Measurements from ENCODE around the gene GNE. TPM values are rescaled to one million over a fixed set of nuclear protein-coding genes. Genes with fewer than 3 reads are reported as not detected.
"Not testable (repeated sequence)": the region's sequence is repeated elsewhere in the genome, so short reads cannot be mapped to it uniquely, and the experiment has no call there.

GNE gene
- polyA plus RNA-seq, 1 donor from 2014 or later: 6.3 TPM

GRCh38 chr9:36207546-36208012 is 50.7 kb downstream of the GNE start:
- H3K4me3 Mint-ChIP-seq: no peak overlapping the region
- H3K4me1 Mint-ChIP-seq: peaks cover 5 to 8% (median 5%) of the 10 kb centered on the region in 3 donors
- H3K27ac Mint-ChIP-seq: no peak overlapping the region
- peaks cover 2% of the 10 kb centered on the region for H3K36me3 Mint-ChIP-seq
- H3K9me3 Mint-ChIP-seq: no peaks in the 10 kb centered on the region
- H3K27me3 Mint-ChIP-seq: no peaks in the 10 kb centered on the region

- Mint-ChIP-seq H3K9me3 (no peaks in the 10 kb centered on the region), H3K27ac (no peak overlapping the region), H3K4me1 (peaks cover 5 to 8% (median 5%) of the 10 kb centered on the region in 3 donors), H3K36me3 (peaks cover 2% of the 10 kb centered on the region), H3K27me3 (no peaks in the 10 kb centered on the region), H3K4me3 (no peak overlapping the region)
These were observed 51.2 kb downstream of the GNE start for GRCh38 chr9:36207016-36207415.

- H3K36me3 Mint-ChIP-seq: no peaks in the 10 kb centered on the region
- no peak overlapping the region for H3K4me3 Mint-ChIP-seq
- H3K9me3 Mint-ChIP-seq: no peaks in the 10 kb centered on the region
- H3K27ac Mint-ChIP-seq: no peak overlapping the region
- no peaks in the 10 kb centered on the region for H3K27me3 Mint-ChIP-seq
- peaks cover 5 to 8% (median 5%) of the 10 kb centered on the region in 3 donors for H3K4me1 Mint-ChIP-seq
These were observed 53.2 kb downstream of the GNE start for GRCh38 chr9:36204906-36205547.

GRCh38 chr9:36194326-36195000 is 63.8 kb downstream of the GNE start:
- Mint-ChIP-seq H3K27ac (peak overlapping the region; percentile 10 to 79 (median 64)), H3K9me3 (no peaks in the 10 kb centered on the region), H3K4me1 (peaks cover 35 to 45% (median 44%) of the 10 kb centered on the region in 3 donors), H3K4me3 (peak overlapping the region in 1 of 4 donors; percentile 47), H3K36me3 (no peaks in the 10 kb centered on the region), H3K27me3 (no peaks in the 10 kb centered on the region)

GRCh38 chr9:36193023-36193422 is 65.2 kb downstream of the GNE start:
- Mint-ChIP-seq H3K4me3 (peak overlapping the region; percentile 7 to 92 (median 82)), H3K27me3 (no peaks in the 10 kb centered on the region), H3K9me3 (no peaks in the 10 kb centered on the region), H3K4me1 (peaks cover 36 to 45% (median 44%) of the 10 kb centered on the region in 3 donors), H3K27ac (peak overlapping the region in 1 of 3 donors; percentile 51), H3K36me3 (no peaks in the 10 kb centered on the region)

GRCh38 chr9:36192196-36192595 is 66.1 kb downstream of the GNE start:
- H3K27ac Mint-ChIP-seq: peak overlapping the region in 2 of 3 donors; percentile 18 to 78
- H3K9me3 Mint-ChIP-seq: no peaks in the 10 kb centered on the region

GRCh38 chr9:36191686-36192085 is 66.6 kb downstream of the GNE start:
- H3K36me3 Mint-ChIP-seq: no peaks in the 10 kb centered on the region
- peaks cover 39 to 44% (median 39%) of the 10 kb centered on the region in 3 donors for H3K4me1 Mint-ChIP-seq
- H3K9me3 Mint-ChIP-seq: no peaks in the 10 kb centered on the region
- no peaks in the 10 kb centered on the region for H3K27me3 Mint-ChIP-seq
- peak overlapping the region; percentile 84 to 97 (median 92) for H3K4me3 Mint-ChIP-seq
- peak overlapping the region in 2 of 3 donors; percentile 78 to 98 for H3K27ac Mint-ChIP-seq

More at GRCh38 chr9:36192196-36192595, 66.1 kb downstream of the GNE start:
- peaks cover 39 to 44% (median 39%) of the 10 kb centered on the region in 3 donors for H3K4me1 Mint-ChIP-seq
- H3K36me3 Mint-ChIP-seq: no peaks in the 10 kb centered on the region
- H3K4me3 Mint-ChIP-seq: peak overlapping the region; percentile 84 to 97 (median 92)
- H3K27me3 Mint-ChIP-seq: no peaks in the 10 kb centered on the region

- H3K4me1 Mint-ChIP-seq: peaks cover 37 to 44% (median 39%) of the 10 kb centered on the region in 3 donors
- H3K4me3 Mint-ChIP-seq: peak overlapping the region; percentile 84 to 97 (median 92)
- H3K36me3 Mint-ChIP-seq: no peaks in the 10 kb centered on the region
- H3K27ac Mint-ChIP-seq: peak overlapping the region; percentile 78 to 98 (median 90)
- no peaks in the 10 kb centered on the region for H3K9me3 Mint-ChIP-seq
- H3K27me3 Mint-ChIP-seq: no peaks in the 10 kb centered on the region
These were observed 67.0 kb downstream of the GNE start for GRCh38 chr9:36191290-36191645.

- Mint-ChIP-seq H3K4me1 (peaks cover 37 to 46% (median 39%) of the 10 kb centered on the region in 3 donors), H3K4me3 (peak within 1 kb of the TSS; percentile 84 to 97 (median 92)), H3K27me3 (no peaks in the 10 kb centered on the region), H3K9me3 (no peaks in the 10 kb centered on the region), H3K36me3 (no peaks in the 10 kb centered on the region), H3K27ac (peak within 1 kb of the TSS; percentile 78 to 98 (median 96))
These were observed 67.6 kb downstream of the GNE start, which contains the start of gene CLTA for GRCh38 chr9:36190388-36191289. TSS of gene CLTA (plus strand) at chr9:36190921. CDS start at chr9:36191057, 136 bp downstream.

- Mint-ChIP-seq H3K27ac (peak overlapping the region in 1 of 3 donors; percentile 98), H3K27me3 (no peaks in the 10 kb centered on the region), H3K4me1 (peaks cover 34 to 41% (median 34%) of the 10 kb centered on the region in 3 donors)
These were observed 68.3 kb downstream of the GNE start for GRCh38 chr9:36189976-36190375.

GRCh38 chr9:36188212-36188611 is 70.0 kb downstream of the GNE start:
- H3K27me3 Mint-ChIP-seq: no peaks in the 10 kb centered on the region
- no peaks in the 10 kb centered on the region for H3K9me3 Mint-ChIP-seq
- H3K36me3 Mint-ChIP-seq: no peaks in the 10 kb centered on the region
- peaks cover 19 to 25% (median 22%) of the 10 kb centered on the region in 3 donors for H3K4me1 Mint-ChIP-seq
- H3K27ac Mint-ChIP-seq: peak overlapping the region in 1 of 3 donors; percentile 25
- peak overlapping the region in 1 of 4 donors; percentile 84 for H3K4me3 Mint-ChIP-seq

More at GRCh38 chr9:36189976-36190375, 68.3 kb downstream of the GNE start:
- Mint-ChIP-seq H3K36me3 (no peaks in the 10 kb centered on the region), H3K9me3 (no peaks in the 10 kb centered on the region), H3K4me3 (peak overlapping the region; percentile 84 to 97 (median 92))

- H3K4me3 Mint-ChIP-seq: peak overlapping the region in 1 of 4 donors; percentile 60
- H3K4me1 Mint-ChIP-seq: peaks cover 12 to 18% (median 16%) of the 10 kb centered on the region in 3 donors
- no peaks in the 10 kb centered on the region for H3K9me3 Mint-ChIP-seq
- no peak overlapping the region for H3K27ac Mint-ChIP-seq
- H3K27me3 Mint-ChIP-seq: no peaks in the 10 kb centered on the region
- H3K36me3 Mint-ChIP-seq: no peaks in the 10 kb centered on the region
These were observed 70.8 kb downstream of the GNE start for GRCh38 chr9:36187414-36187813.

GRCh38 chr9:36180243-36180642 is 78.0 kb downstream of the GNE start:
- H3K4me1 Mint-ChIP-seq, H3K27me3 Mint-ChIP-seq, H3K36me3 Mint-ChIP-seq, H3K27ac Mint-ChIP-seq, H3K4me3 Mint-ChIP-seq, H3K9me3 Mint-ChIP-seq: not testable (repeated sequence)

GRCh38 chr9:36177571-36177970 is 80.7 kb downstream of the GNE start:
- H3K9me3 Mint-ChIP-seq: peaks cover 0 to 3% (median 0%) of the 10 kb centered on the region in 3 donors
- no peak overlapping the region for H3K27ac Mint-ChIP-seq
- peaks cover 5% of the 10 kb centered on the region for H3K27me3 Mint-ChIP-seq
- H3K4me3 Mint-ChIP-seq: no peak overlapping the region
- H3K36me3 Mint-ChIP-seq: peaks cover 2% of the 10 kb centered on the region
- H3K4me1 Mint-ChIP-seq: peaks cover 0 to 4% (median 3%) of the 10 kb centered on the region in 3 donors
